ENCODE measurements around the gene FOXRED2. TPM values are rescaled to one million over a fixed set of nuclear protein-coding genes. Genes with fewer than 3 reads are reported as not detected.
A peak's percentile ranks its signal among the peaks of the same experiment; 100 is the strongest.
"Not testable (repeated sequence)": the region's sequence is repeated elsewhere in the genome, so short reads cannot be mapped to it uniquely, and the experiment has no call there.

Gene FOXRED2
- total RNA-seq, 1 experiment from 2014 or later, result 19.5 TPM

DNA sequence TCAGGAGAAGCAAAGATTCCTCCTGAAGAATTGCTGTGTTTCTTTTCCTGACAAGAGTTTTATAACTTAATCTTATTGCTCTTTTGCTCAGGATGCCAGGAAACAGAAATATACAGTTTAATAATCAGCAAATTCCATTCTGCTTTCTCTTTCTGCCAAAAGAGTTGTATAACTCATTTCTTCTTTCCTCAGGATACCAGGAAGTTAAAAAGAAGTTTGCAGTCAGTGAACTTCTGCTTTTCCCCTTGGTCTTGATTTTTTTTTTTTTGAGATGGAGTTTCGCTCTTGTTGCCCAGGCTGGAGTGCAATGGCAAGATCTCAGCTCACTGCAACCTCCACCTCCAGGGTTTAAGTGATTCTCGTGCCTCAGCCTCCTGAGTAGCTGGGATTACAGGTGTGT lies 13.1 kb upstream of the FOXRED2 start:
- DNase-seq (ENCODE audit: low read depth), result not testable (repeated sequence)

DNA sequence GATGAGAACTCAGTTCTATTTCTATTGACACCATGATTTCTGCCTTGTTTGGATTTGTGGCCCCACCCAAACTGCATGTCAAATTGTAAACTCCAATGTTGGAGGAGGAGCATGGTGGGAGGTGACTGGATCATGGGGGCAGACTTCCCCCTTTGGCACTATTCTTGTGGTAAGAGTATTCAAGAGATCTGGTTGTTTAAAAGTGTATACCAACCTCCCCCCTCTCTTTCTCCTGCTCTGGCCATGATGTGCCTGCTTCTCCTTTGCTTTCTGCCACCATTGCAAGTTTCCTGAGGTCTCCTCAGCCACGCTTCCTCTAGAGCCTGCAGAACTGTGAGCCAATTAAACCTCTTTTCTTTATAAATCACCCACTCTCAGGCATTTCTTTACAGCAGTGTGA lies 7.9 kb upstream of the FOXRED2 start:
- DNase-seq (ENCODE audit: low read depth), result no peak

DNA sequence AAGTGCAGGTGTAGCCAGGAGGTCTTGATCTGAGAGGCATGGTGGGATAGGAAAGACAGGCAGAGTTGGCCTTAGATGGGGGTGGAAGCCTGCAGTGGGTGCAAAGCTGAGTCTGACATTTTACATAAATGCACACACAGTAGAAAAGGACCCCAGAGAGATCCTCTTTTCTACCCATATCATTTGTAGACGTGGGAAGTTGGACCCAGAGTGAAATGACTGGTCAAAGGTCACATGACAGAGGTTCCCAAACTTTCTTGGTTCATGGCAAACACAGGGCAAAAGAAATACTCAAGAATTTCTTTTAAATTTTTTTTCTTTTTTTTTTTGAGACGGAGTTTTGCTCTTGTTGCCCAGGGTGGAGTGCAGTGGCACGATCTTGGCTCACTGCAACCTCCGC lies 6.2 kb upstream of the FOXRED2 start:
- no peak for DNase-seq (ENCODE audit: low read depth)

DNA sequence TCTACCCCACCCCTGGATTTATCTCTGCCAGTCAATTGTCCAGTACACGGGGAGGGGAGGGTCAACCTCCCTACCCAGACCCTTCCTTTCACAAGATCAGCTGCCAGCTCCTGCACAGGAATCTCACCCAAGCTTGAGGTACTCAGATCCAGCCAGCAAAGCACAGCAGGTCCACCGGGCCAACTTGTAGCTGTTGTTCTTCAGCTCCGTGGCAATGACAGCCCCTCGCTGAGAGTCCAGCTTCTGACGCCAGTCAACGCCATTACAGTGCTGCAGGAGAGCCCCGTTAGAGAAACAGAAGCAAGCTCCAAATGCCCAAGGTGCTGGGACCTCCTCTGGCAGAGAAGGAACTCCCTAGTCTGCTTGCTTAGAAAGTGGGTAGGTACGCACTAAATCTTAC lies 5.5 kb upstream of the FOXRED2 start:
- no peak for DNase-seq (ENCODE audit: low read depth)

DNA sequence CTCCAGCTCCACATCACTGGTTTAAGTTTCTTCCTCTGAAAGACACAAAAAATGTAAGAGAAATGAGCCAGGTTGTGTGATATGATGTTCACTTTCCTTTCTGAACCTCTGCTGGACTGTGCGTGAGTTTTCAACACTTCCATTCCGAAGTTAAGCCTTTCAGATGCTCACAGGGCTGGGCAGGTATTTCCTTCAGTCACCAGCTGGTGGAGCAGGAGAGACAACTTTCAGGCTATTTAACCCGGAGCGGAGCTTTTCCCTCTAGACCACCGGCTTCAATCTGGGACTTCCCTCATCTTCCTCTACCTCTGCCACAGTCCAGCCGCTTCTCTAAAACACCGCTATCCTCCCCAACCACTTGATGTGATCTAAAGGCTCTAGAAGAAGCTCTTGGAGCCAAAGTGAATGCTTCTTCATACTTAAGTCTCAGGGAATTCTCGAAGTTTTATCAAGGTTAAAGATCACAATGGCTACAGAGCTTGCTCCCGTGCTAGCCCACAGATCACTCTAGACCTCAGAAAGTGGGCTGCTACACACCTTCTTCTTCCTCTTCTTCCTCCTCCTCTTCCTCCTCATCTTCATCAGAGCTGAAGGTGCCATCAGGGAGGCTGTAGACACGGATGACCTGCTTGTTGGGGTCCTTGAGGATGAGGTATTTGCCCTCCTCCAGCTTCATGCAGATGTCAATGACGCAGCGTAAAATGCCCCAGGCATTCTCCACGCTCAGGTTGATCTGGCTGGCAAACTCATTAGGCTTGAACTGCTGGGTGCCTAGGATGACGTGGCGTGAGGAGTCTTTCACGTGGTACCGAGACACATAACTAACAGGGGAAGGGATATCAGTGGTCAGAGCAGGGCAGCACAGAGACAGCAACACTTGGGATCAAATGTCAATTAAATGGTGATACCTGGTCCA lies 4.4 kb upstream of the FOXRED2 start:
- peak; percentile 48 for DNase-seq (ENCODE audit: low read depth)

DNA sequence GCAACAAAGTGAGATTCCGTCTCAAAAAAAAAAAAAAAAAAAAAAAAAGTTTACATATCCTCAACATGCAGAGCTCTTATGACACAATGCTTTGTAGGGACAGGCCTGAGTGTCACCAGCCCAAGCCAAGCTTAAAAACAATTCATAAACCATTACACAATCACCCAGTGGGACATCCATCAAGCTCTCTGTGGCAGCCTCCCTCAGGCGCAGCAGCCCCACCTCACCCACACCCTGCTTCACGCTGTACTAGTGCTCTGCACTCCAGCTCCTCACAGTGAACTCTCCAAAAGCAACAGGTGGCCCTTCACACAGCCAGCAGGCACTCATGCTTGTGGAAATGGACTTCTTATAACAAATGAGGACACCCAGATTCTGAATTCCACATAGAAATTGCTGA lies 3.5 kb upstream of the FOXRED2 start:
- no peak for DNase-seq (ENCODE audit: low read depth)

DNA sequence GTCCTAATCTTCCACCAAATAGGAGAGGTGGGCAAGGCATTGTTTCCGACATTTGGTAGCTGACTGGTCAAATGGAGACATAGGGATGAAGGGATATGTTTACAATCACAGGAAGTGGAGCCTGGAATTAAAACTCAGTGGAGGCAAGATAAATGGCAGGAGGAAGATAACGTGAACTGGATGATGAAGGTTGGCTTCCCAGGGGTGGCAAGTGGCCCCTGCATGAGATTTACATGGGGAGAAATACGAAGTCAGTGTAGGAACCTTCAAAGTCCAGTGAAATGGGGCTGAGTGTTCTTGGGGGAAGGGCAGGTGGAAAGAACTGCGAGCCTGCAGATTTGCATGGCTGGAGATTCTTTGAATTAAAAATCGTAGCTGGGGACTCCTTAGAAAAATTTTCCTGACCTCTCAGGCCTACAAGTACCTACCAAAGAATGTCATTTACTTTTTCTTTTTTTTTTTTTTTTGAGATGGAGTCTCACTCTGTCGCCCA lies 724 bp upstream of the FOXRED2 start:
- no peak for DNase-seq (ENCODE audit: low read depth)

DNA sequence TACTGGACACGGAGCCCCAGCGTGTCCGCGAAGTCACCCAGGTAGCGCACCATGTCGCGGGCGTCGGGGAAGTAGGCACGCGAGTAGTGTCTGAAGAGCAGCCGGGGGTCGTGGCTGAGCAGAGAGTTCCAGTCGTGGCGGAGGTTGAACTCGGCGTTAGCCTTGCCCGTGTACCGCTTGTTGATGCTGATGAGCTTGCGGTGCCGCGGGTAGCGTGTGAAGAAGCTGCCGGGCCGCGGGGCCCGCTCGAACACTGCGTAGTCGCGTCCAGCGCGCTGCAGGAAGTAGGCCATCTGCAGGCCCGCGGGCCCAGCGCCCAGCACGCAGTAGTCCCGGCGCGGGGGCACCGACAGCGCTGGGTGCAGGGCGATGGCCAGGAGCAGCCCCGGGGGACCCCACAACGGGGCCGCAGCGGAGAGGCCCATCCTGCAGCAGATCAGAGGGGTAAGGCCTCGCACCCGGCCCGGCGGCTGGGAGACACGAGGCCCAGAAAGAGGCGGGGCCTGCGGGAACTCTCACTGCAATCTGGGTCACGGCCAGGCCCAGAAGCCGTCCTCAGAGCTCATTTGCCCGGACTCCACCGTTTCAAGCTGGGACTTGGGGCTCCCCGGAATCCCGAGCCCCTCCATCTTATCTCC lies 723 bp downstream of the FOXRED2 start:
- no peak for DNase-seq (ENCODE audit: low read depth)

DNA sequence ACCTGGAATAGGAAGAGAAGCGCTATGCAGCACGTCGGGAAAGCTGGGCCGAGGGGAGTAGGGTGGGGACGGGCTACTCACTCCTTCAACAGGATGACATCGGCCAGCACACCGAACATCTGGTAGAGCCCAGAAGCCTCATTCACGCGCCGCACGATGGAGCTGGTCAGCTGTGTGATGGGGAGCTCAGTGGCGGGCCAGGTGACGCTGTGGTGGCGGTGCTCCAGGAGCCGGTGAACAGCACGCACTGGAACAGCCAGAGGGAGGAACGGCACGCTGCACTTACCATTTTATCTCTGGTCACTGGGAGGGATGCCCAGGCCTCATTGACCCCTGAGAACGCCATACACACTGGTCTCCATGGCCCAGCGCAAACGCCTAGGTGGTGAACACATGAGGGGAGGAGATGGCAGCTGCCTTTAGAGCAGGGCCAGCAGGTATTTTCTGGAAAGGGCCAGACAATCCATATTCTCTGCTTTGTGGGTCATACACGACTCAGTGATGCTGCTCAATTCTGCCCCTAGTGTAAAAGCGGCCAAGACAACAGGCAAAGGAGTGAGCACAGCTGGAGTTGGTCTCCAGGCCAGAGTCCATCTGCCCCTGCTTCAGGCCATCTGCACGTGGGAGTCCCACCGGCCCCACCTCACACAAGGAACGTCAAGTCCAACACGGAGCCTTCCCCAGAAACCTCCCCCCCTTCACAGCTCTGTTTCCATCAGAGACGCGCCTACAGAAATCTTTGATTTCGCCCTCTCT lies 8.8 kb downstream of the FOXRED2 start:
- DNase-seq (ENCODE audit: low read depth), result no peak

DNA sequence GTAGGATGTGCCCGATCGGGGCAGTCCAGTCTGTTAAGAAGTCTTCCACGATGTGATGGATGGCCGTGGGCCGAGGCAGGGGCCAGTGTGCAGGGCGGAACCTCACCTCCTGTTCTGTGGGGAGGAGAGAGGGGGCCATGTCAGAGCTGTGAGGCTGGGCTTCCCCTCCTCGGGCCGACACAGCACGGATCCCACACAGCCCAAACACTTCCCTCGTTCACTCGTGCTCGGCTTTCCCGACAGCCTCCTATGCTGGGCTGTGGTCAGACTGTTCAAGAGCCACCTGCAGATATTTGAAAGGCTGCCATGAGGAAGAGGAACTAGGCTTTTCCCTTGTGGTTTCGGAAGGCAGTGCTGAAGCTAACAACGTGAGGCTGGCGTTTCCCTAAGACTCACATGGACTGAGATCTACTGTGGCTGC lies 13.1 kb downstream of the FOXRED2 start:
- DNase-seq (ENCODE audit: low read depth), result no peak

DNA sequence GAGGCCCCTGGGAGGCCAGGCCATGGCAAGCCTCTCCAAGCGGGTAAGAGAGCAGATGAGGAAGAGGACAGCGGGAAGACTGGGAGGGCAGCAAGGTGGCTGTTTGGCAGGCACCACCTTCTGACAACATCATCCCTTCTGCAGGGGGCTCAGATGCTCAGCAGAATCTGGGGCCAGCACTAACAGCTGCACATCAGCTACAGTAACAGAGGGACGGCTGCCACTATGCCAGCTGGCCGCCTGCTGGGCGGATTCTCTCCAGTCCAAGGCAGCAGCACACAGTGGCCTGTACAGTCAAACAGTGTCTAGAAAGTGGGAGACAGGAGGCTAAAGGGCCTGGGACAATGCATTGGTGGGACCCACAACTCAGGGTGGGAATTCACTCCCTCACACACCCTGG lies 14.7 kb downstream of the FOXRED2 start:
- DNase-seq (ENCODE audit: low read depth), result no peak

DNA sequence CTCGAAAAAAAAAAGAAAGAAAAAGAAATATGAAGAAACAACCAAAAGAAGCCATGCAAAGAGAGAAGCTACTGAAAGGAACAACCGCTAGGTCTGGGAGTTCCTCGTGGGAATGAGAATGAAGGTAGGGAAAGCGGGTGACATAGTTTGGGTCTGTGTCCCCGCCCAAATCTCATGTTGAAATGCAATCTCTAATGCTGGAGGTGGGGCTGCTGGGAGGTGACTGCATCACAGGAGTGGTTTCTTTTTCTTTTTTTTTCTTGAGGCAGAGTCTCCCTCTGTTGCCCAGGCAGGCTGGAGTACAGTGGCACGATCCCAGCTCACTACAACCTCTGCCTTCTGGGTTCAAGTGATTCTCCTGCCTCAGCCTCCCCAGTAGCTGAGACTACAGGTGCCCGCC lies 15.7 kb downstream of the FOXRED2 start:
- no peak for DNase-seq (ENCODE audit: low read depth)

DNA sequence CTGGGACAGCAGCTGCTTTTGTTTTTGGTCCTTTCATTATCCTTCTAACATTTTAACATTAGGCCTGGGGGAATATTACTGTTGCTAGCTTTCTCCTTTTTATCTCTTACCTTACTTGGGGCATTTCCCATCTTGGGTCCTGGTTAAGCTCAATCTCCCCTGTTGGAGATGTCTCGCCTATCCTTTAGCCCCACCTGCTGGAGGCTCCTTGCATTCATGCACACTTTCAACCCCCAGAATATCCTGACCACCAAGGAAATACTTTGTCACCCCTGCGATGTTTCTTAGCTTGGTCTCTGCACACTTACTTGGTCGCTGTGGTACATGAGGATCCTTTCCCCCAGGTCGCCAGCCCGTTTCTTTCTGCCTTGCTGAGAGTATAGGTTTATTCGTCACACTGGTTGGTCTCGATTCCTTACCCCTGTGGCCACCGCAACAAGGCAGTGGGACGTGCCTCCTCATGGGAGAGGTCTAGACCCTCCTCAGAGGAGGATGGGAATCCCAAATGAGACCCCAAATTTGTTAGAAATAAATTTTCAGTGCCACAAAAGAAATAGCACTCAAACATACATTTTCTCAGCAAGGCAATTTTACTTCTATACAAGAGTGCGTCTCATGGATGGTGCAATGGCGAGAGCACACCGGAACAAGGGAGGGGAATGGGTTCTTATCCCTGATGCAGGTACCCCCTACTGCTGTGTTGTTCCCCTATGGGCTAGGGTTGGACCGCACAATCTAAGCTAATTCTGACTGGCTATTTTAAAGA lies 20.0 kb downstream of the FOXRED2 start:
- DNase-seq (ENCODE audit: low read depth), result peak; percentile 53

DNA sequence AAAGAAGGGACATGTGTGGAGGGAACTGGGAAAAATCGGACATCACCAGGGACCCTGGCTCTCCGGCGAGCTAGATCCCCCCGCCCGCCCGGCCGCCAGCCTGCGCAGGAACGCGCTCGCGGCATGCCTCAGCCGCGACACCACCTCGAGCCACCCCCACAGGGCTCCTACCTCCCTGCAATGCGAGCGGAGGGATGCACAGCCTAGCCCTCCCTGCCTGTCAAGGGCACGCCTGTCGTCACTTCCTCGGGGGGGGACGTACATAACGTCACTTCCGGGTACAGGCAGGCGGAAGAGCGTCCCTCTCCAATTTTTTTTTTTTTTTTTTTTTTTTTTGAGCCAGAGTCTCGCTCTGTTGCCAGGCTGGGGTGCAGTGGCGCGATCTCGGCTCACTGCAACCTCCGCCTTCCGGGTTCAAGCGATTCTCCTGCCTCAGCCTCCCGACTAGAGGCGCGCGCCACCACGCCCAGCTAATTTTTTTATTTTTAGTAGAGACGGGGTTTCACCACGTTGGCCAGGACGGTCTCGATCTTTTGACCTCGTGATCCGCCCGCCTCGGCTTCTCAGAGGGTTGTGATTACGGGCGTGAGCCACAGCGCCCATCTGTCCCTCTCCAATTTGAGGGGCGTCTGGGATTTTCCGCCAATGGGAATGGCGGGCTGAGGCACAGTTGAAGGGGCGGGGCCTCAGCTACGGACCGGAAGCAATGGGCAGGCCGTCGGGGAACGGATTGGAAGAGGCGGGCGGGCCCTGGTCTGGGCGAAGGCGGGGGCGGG lies 25.3 kb downstream of the FOXRED2 start, which contains the start of gene TXN2:
TXN2 (minus strand) TSS at position 248 of the 776 bp plus-strand sequence. CDS start 803 bp downstream, outside the sequence.
- peak; percentile 94 for DNase-seq (ENCODE audit: low read depth)

DNA sequence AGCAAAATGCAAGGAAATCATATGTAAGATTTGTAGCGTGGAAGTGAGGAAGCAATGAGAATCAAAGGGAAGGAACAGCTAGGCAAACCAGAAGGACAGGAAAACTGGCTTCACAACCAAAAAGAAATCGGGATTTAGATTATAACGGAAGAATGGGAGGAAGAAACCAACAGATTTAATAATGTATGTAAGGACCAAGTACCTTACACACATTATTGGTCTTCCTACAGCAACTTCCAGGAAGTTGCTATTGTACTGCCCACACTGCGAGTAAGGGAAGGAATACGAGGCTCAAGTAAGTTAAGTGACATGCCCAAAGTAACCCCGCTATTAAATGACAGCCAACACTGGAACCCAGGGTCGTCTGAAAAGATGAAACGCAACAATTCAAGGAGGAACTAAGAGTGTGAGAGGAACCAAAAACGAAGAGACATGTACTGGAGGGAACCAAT lies 25.9 kb downstream of the FOXRED2 start:
- no peak for DNase-seq (ENCODE audit: low read depth)

DNA sequence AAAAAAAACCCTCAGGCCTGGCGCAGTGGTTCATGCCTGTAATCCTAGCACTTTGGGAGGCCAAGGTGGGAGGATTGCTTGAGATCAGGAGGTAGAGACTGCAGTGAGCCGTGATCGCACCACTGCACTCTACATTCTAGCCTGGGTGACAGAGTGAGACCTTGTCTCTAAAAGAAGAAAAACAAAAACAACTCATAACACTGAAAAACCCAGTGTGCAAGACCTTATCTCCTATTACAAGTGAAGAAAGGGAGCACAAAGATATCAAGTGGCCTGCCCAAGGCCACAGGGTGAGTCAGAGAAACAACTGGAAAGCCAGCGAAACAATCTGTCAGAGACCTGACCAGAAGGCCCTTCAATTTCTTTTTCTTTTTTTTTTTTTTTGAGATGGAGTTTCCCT lies 27.9 kb downstream of the FOXRED2 start:
- DNase-seq (ENCODE audit: low read depth), result peak; percentile 92

DNA sequence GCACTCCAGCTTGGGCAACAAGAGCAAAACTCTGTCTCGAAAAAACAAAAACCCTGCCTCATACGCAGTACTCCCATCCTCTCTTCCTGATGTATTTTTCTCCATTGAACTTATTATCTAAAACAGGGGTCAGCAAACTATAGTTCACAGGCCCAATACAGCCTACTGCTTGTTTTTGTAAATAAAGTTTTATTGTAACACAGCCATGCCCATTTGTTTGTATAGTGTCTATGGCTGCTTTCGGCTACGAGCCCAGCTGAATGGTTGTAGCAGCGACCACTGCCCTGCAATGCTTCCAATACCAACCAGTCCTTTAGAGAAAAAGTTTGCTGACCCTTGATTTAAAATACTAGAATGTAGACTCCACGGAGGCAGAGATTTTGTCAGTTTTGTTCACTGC lies 31.5 kb downstream of the FOXRED2 start:
- no peak for DNase-seq (ENCODE audit: low read depth)

DNA sequence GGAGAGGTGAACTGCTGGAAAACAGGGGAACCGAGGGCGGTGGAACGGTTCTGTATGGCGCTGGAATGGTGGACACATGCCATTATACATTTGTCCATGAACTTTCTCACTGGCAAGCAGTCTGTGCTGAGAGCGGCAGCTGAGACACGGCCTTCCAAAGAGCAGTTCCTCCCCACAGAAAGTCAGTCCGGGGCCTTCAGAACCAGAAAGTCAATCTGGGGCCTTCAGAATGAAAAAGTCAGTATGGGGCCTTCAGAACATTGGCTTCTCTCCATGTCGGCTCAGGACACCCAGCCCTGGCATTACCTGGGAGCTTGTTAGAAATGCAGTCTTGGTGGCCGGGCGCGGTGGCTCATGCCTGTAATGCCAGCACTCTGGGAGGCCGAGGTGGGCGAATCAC lies 34.2 kb downstream of the FOXRED2 start:
- no peak for DNase-seq (ENCODE audit: low read depth)

DNA sequence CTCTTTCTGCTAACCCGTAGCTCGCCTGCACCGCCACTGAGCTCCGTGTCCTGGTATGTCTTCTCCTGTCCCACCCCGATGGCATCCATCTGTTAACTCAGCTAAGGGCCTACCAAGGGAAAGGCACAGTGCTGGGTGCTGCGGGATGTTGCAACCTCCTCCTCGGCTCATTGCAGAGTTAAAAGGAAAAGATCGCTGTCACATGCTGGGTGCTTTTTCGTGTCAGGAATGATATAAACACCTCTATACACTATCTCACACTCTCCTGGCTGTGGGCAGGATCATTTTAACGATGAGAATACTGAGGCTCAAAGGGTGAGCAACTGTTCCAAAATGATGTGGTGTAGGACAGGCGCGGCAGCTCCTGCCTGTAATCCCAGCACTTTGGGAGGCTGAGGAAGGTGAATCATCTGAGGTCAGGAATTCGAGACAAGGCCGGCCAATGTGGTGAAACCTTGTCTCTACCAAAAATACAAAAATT lies 35.5 kb downstream of the FOXRED2 start:
- DNase-seq (ENCODE audit: low read depth), result peak; percentile 88

DNA sequence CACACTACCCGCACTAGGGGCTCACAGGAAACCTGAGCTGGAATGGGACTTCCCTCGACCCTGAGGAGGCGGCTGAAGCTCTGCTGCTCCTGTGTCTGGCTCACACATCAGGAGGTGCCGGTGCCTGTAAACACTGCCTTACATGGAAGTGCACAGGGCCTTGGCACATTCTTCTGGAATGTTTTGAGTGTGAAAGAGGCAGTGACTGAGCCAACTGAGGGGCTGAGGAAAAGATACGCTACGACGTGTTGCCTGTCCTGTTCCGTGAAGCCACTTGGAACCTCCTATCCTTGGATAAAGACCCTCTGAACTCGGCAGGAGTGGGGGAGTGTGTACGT lies 35.9 kb downstream of the FOXRED2 start:
- DNase-seq (ENCODE audit: low read depth), result no peak
